Activated B cell treated with CpG ODN at 0.5 μM for 24 hours (primary cell): ENCODE data around the gene TWIST2. TPM values are rescaled to one million over a fixed set of nuclear protein-coding genes. Genes with fewer than 3 reads are reported as not detected.

ENCODE experiments used
- ATAC-seq: fragments of 200-7000 bp; cut with Tn5 transposase; one replicate; pipeline ENCODE4 v1.10.0; 2021; ENCODE audit warnings: low read depth, mild to moderate bottlenecking, moderate library complexity
- CTCF ChIA-PET: fragments of 350-600 bp; sonication (Branson Sonifier 250); formaldehyde crosslinking; loops from one replicate; lab custom pipeline; 2021; ENCODE audit warnings: antibody characterized with exemption; lab: Charles Lee
- POLR2A ChIA-PET: fragments of 350-600 bp; sonication (Branson Sonifier 250); formaldehyde crosslinking; loops from one replicate; lab custom pipeline; 2021; ENCODE audit warnings: antibody characterized with exemption; lab: Charles Lee
- DNase-seq: peaks from one replicate; pipeline ENCODE4 v3.0.0; 2022
- H3K27ac Mint-ChIP-seq: one replicate; pipeline ENCODE4 v1.8.0; 2020; ENCODE audit warnings: mixed read lengths
- H3K27me3 Mint-ChIP-seq: one replicate; pipeline ENCODE4 v1.8.0; 2021; ENCODE audit warnings: mixed read lengths
- H3K36me3 Mint-ChIP-seq: one replicate; pipeline ENCODE4 v1.8.0; 2021; ENCODE audit warnings: low read depth, mixed read lengths
- H3K4me1 Mint-ChIP-seq: one replicate; pipeline ENCODE4 v1.8.0; 2021; ENCODE audit warnings: mixed read lengths
- H3K4me3 Mint-ChIP-seq: one replicate; pipeline ENCODE4 v1.8.0; 2020; ENCODE audit warnings: mild to moderate bottlenecking, mixed read lengths
- H3K9me3 Mint-ChIP-seq: one replicate; pipeline ENCODE4 v1.8.0; 2020; ENCODE audit warnings: mixed read lengths
- CTCF ChIP-seq: fragments of 200-600 bp; IDR thresholded peaks from one replicate; pipeline ENCODE4 v1.8.0; 2022; ENCODE audit warnings: antibody characterized with exemption, mild to moderate bottlenecking
- intact Hi-C: fragments of 100-400 bp; cut with micrococcal nuclease; formaldehyde crosslinking; loops from one replicate; pipeline ENCODE4 v1.15.1; 2024
- total RNA-seq: library from RNA; stranded (reverse); gene quantifications from 2 replicates; pipeline ENCODE4 v1.2.3, GENCODE V29; 2022

TWIST2 gene
- total RNA-seq, 1 donor from 2014 or later, result not detected

DNA sequence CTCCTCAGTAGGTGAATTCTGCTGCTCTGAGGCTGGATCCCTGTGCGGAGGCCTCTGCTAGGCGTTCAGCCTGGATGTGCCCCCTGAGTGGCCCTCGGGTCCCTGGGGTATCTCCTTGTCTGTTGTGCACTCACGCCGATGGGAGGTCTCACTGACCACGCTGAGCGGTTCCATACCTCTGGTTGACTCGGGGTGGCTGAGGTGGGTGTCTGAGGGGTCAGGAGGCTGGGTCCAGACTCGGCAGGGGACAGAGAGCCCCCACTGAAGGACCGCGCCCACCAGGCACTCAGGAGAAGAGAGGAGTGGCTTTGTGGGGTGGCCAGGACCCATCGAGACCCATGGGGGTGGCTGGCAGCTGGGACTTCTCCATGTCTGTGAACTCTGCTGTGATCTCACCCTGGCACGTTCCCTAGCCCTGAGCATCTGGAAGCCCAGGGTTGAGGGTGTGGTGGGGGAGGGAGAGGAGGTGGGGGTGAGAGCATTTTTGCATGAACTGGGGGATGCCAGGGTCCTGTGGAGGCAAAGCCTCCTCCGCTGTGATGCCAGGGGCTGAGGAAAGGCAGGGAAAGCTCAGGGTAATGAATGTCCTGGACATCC is 53.7 kb downstream of the TWIST2 start:
- ATAC-seq (no peak), DNase-seq (no peak)
- TF ChIP-seq CTCF, result no peak
- Mint-ChIP-seq H3K4me1 (no peaks in the 10 kb centered on the region), H3K27ac (no peak overlapping the region), H3K27me3 (no peaks in the 10 kb centered on the region), H3K36me3 (no peaks in the 10 kb centered on the region), H3K4me3 (no peak overlapping the region), H3K9me3 (no peaks in the 10 kb centered on the region)
- ChIA-PET POLR2A (no interaction called here), CTCF (no interaction called here)
- intact Hi-C loops, result no loop called here

GRCh38 chr2:238902285-238902684 is 54.4 kb downstream of the TWIST2 start:
- intact Hi-C loops, result no loop called here
- Mint-ChIP-seq H3K9me3 (no peaks in the 10 kb centered on the region), H3K4me1 (no peaks in the 10 kb centered on the region), H3K36me3 (no peaks in the 10 kb centered on the region), H3K27ac (no peak overlapping the region), H3K27me3 (no peaks in the 10 kb centered on the region), H3K4me3 (no peak overlapping the region)
- ATAC-seq, result no peak
- no peak for DNase-seq
- ChIA-PET CTCF (no interaction called here), POLR2A (no interaction called here)
- no peak for TF ChIP-seq CTCF

DNA sequence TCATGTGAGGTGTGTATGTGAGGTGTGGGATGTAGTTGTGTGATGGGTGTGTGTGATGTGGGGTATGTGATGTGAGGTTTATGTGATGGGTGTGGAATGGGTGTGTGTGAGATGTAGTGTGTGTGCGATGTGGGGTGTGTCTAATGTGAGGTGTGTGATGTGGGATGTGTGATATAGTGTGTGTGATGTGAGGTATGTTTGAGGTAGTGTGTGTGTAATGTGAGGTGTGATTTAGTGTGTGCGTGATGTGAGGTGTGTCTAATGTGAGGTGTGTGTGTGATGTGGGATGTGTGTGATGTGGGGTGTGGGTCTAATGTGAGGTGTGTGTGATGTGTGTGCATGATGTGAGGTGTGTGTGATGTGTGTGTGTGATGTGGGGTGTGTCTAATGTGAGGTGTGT is 55.3 kb downstream of the TWIST2 start:
- intact Hi-C loops, result no loop called here
- CTCF ChIA-PET, result no interaction called here
- no peak for ATAC-seq
- H3K9me3 Mint-ChIP-seq, result no peaks in the 10 kb centered on the region
- no peaks in the 10 kb centered on the region for H3K36me3 Mint-ChIP-seq
- DNase-seq, result no peak
- H3K27me3 Mint-ChIP-seq, result no peaks in the 10 kb centered on the region
- H3K4me3 Mint-ChIP-seq, result no peak overlapping the region
- no peak overlapping the region for H3K27ac Mint-ChIP-seq
- no peak for TF ChIP-seq CTCF
- no peaks in the 10 kb centered on the region for H3K4me1 Mint-ChIP-seq
- POLR2A ChIA-PET, result no interaction called here

GRCh38 chr2:238904177-238904576 is 56.3 kb downstream of the TWIST2 start:
- Mint-ChIP-seq H3K4me3 (no peak overlapping the region), H3K36me3 (no peaks in the 10 kb centered on the region), H3K27me3 (no peaks in the 10 kb centered on the region), H3K4me1 (no peaks in the 10 kb centered on the region), H3K9me3 (no peaks in the 10 kb centered on the region), H3K27ac (no peak overlapping the region)
- ChIA-PET POLR2A (no interaction called here), CTCF (no interaction called here)
- ATAC-seq (no peak), DNase-seq (no peak)
- TF ChIP-seq CTCF, result no peak
- intact Hi-C loops, result no loop called here

- Mint-ChIP-seq H3K4me3 (no peak overlapping the region), H3K27me3 (no peaks in the 10 kb centered on the region), H3K27ac (no peak overlapping the region), H3K36me3 (no peaks in the 10 kb centered on the region), H3K9me3 (no peaks in the 10 kb centered on the region), H3K4me1 (no peaks in the 10 kb centered on the region)
- DNase-seq (no peak), ATAC-seq (no peak)
- intact Hi-C loops, result no loop called here
- ChIA-PET CTCF (no interaction called here), POLR2A (no interaction called here)
- TF ChIP-seq CTCF, result no peak
Observed at GRCh38 chr2:238904716-238905115, 56.8 kb downstream of the TWIST2 start.
